ENCODE data around the gene EYS. TPM values are rescaled to one million over a fixed set of nuclear protein-coding genes. Genes with fewer than 3 reads are reported as not detected.

The EYS gene
- total and polyA plus RNA-seq, 2 of the 8 experiments (the other 6 are each of a cell fraction or from before 2014, with no cell fraction given): 0.05 to 0.13 TPM

DNA sequence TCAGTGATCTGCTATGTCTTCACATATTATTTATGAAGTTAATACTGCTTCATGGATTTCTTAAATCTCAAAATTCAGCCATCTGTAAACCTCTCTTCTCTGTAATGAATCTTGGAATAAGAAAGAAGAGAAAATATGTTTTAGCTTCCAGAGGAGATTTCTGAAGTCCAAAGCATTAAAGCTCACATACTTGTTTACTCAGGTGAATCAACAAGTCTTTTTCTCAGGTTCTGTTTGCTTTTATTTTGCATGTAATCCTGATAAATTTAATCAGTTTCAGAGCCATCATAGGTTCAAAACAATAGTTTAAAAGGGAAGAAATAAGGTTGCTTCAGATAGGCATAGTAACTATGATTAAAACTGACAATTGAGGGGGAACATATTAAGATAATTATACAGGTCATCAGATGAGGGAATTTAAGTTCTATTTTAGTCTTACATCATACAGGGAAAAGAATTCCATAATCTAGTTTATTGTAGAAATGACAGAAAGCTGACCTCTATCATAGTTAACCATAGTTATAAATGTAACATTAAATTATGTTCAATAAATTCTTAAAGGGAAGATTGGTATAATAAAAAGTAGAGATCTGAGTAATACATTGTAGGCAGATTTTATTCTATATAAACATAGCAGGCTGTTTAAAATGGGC, 716.2 kb downstream of the EYS start (continued):
- TF ChIP-seq, protein P1, sequence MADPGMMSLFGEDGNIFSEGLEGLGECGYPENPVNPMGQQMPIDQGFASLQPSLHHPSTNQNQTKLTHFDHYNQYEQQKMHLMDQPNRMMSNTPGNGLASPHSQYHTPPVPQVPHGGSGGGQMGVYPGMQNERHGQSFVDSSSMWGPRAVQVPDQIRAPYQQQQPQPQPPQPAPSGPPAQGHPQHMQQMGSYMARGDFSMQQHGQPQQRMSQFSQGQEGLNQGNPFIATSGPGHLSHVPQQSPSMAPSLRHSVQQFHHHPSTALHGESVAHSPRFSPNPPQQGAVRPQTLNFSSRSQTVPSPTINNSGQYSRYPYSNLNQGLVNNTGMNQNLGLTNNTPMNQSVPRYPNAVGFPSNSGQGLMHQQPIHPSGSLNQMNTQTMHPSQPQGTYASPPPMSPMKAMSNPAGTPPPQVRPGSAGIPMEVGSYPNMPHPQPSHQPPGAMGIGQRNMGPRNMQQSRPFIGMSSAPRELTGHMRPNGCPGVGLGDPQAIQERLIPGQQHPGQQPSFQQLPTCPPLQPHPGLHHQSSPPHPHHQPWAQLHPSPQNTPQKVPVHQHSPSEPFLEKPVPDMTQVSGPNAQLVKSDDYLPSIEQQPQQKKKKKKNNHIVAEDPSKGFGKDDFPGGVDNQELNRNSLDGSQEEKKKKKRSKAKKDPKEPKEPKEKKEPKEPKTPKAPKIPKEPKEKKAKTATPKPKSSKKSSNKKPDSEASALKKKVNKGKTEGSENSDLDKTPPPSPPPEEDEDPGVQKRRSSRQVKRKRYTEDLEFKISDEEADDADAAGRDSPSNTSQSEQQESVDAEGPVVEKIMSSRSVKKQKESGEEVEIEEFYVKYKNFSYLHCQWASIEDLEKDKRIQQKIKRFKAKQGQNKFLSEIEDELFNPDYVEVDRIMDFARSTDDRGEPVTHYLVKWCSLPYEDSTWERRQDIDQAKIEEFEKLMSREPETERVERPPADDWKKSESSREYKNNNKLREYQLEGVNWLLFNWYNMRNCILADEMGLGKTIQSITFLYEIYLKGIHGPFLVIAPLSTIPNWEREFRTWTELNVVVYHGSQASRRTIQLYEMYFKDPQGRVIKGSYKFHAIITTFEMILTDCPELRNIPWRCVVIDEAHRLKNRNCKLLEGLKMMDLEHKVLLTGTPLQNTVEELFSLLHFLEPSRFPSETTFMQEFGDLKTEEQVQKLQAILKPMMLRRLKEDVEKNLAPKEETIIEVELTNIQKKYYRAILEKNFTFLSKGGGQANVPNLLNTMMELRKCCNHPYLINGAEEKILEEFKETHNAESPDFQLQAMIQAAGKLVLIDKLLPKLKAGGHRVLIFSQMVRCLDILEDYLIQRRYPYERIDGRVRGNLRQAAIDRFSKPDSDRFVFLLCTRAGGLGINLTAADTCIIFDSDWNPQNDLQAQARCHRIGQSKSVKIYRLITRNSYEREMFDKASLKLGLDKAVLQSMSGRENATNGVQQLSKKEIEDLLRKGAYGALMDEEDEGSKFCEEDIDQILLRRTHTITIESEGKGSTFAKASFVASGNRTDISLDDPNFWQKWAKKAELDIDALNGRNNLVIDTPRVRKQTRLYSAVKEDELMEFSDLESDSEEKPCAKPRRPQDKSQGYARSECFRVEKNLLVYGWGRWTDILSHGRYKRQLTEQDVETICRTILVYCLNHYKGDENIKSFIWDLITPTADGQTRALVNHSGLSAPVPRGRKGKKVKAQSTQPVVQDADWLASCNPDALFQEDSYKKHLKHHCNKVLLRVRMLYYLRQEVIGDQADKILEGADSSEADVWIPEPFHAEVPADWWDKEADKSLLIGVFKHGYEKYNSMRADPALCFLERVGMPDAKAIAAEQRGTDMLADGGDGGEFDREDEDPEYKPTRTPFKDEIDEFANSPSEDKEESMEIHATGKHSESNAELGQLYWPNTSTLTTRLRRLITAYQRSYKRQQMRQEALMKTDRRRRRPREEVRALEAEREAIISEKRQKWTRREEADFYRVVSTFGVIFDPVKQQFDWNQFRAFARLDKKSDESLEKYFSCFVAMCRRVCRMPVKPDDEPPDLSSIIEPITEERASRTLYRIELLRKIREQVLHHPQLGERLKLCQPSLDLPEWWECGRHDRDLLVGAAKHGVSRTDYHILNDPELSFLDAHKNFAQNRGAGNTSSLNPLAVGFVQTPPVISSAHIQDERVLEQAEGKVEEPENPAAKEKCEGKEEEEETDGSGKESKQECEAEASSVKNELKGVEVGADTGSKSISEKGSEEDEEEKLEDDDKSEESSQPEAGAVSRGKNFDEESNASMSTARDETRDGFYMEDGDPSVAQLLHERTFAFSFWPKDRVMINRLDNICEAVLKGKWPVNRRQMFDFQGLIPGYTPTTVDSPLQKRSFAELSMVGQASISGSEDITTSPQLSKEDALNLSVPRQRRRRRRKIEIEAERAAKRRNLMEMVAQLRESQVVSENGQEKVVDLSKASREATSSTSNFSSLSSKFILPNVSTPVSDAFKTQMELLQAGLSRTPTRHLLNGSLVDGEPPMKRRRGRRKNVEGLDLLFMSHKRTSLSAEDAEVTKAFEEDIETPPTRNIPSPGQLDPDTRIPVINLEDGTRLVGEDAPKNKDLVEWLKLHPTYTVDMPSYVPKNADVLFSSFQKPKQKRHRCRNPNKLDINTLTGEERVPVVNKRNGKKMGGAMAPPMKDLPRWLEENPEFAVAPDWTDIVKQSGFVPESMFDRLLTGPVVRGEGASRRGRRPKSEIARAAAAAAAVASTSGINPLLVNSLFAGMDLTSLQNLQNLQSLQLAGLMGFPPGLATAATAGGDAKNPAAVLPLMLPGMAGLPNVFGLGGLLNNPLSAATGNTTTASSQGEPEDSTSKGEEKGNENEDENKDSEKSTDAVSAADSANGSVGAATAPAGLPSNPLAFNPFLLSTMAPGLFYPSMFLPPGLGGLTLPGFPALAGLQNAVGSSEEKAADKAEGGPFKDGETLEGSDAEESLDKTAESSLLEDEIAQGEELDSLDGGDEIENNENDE (IDR thresholded peaks at IDR 0.05; ENCODE audit: insufficient replicate concordance, low read length): no peak
- TF ChIP-seq ZNF274 (IDR thresholded peaks at IDR 0.05; ENCODE audit: borderline replicate concordance, extremely low read depth, low read length): no peak
- TF ChIP-seq, protein P2, sequence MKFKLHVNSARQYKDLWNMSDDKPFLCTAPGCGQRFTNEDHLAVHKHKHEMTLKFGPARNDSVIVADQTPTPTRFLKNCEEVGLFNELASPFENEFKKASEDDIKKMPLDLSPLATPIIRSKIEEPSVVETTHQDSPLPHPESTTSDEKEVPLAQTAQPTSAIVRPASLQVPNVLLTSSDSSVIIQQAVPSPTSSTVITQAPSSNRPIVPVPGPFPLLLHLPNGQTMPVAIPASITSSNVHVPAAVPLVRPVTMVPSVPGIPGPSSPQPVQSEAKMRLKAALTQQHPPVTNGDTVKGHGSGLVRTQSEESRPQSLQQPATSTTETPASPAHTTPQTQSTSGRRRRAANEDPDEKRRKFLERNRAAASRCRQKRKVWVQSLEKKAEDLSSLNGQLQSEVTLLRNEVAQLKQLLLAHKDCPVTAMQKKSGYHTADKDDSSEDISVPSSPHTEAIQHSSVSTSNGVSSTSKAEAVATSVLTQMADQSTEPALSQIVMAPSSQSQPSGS (IDR thresholded peaks at IDR 0.05; ENCODE audit: low read length): no peak
- TF ChIP-seq EGR1 (IDR thresholded peaks at IDR 0.05; ENCODE audit: borderline replicate concordance, low read depth, low read length): no peak

All from H1 (cell line).